ENCODE results near the gene SNRPA1.

Gene SNRPA1

DNA sequence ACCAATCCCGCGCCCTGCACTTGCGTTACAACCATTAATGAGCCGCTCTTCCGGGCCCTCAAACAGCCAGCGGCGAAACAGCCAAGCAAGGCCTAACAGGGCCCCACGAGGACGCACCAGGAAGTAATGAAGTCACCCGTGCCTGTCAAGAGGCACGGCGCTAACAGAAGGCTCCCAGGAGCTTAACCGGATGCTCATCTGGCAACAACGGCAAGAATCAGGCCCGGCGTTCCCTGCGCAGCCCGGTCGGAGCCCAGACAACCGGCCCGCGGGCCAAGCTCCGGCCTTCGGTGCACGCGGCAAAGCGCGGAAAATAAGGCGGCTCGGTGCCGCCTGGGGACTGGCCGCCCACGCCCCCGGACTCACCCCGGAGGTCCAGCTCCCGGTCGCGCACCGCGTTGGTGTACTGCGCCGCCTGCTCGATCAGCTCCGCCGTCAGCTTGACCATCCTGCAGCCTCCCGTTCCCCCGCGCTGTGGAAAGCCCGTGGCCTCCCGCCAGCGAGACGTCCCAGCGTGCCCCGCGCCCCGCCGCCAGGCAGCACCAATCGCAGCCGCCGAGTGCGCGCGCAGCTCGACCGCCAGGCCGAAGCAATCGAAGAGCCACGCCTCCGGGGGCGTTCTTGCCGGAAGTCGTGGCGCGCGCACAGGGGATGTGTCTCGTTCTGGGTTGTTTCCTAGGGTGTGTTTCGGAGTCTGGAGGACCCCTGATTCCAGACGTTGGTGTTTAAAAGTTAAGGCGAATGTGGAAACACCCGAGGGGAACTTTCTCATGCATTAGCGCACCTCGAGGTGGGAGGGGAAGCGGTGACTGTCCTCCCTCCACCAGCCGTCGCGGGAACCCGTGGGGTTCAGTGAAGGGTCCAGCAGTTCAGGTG, at the start of gene SNRPA1:
Gene SNRPA1 (minus strand): TSS at position 518 of the 876 bp plus-strand sequence. CDS start 70 bp downstream, at position 448.
- peak; percentile 97 for DNase-seq

DNA sequence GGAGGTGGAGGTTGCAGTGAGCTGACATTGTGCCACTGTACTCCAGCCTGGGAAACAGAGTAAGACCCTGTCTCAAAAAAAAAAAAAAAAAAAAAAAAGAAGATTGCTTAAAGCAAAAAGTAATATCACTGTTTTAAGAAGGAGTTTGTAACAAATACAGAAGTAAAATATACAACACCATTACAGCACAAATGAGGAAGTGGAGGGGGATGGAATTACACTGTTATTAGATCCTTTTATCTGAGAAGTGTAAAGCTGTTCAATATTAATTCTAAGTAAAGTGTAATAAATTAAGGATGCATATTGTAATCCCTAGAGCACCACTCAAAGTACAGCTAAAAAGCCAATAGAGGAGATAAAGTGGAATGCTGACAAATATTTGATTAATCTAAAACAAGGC, 47.0 kb upstream of the SNRPA1 start:
- DNase-seq: no peak

DNA sequence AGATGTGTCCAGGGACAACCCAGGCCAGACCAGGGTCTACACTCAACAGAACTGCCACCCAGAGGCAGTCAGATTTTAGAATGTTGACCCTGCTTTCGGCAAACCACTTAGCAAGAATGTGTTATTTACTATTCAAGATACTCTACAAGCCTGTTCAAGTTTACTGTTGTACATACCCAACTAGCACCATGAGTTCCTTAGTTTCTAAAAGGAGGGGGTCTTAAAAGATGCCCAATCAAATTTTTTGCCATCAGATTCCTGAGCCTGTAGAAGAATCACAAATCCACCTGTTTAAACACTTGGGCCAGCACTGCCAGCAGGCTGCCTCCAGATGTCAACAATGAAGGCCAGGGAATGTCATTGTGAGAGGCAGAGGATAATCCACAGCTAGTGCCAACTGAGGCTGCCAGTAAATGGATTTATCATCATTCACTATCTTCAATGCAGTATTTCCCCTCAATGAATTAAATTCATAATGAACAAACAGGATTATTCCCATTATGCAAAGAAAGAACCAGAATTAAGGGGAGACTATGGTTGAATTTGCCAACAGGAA, 43.5 kb upstream of the SNRPA1 start:
- DNase-seq: no peak

DNA sequence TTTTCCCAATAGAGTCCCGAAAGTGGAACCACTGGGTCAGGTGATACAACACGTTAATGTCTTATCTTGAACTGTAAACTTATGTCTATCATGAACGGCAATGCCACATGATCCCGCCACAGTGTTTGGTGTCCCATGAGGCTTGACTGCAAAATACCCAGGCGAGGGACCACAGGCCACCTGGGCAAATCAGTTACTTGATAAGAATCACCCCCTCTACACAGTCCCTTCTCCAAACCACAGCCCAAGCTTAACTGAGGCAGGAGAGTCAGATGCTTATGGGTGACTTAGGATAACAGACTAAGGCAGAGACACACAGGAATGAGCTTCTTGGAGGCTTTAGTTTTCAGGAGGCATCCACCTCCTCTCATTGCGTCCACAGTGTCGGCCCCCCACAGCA, 42.9 kb upstream of the SNRPA1 start:
- DNase-seq: no peak

DNA sequence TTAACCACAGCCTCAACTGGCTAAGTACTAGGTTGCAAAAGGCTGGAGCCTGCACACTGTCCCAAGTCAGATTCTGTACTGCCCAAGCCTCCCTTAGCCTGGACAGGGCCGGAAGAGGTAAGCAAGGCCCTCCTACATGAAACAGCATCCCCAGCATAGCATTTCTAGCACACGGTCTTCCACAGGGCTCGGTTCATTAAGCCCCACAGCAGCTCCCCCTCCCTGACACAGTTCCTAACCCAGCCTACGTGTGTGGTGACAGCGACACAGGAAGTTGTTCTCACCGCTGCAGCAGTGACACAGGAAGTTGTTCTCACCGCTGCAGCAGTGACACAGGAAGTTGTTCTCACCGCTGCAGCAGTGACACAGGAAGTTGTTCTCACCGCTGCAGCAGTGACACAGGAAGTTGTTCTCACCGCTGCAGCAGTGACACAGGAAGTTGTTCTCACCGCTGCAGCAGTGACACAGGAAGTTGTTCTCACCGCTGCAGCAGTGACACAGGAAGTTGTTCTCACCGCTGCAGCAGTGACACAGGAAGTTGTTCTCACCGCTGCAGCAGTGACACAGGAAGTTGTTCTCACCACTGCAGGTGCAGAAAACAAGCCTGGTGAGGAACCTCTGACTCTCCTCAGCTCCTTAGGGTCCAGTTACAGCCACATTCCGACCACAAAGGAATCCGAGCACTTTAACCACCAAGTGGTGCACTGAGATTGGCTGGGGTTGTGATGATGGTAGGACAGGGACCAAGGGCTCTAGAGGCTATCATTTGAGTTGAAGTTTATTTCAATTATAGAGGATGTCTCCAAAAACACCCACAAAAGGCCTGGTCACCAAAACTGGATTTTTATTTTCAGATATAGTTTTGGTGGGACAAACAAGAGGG, 39.1 kb upstream of the SNRPA1 start:
- peak; percentile 49 for DNase-seq

DNA sequence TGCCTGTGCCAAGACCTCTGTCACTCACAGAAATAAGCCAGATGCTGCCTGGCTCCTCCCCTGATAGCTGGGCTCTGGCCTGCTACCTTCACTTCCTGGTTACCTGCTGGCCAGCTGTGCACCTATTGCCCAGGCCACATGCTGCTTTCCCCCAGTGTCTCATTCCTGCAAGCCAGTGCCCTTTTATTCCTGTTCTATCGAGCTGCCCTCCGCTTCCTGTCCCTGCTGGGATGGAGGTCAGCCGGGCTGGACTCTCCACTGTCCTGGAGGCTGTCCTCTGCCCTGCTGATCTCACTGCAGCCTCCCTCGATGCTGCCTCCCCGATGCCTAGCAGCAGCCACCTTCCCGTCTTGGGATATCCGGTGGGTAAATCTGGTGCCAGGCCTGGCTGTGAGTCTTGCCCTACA, 37.0 kb upstream of the SNRPA1 start:
- DNase-seq: no peak

DNA sequence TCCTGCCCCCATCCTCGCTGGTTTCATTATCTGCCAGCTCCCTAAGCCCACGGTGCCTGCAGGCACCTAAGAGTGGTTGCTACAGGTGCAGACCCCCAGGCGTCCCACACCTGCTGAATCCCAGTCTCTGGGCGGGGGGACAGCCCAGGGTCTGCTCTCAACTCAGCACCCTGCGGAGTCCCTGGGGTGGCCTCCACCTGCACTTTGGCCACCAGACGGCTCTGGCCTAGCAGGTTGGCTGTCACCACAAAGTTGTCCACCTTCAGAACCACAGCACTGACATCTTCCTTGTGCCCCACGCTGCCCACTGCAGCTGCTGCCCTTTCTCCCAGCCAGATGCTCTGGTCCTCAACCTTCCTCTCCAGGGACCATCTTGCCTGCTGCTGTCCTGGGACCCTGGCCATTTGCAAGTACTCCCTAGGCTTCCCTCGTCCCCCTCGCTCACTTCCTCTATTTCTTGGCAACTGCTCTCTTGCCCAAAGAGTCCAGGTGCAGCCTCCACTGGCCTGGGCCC, 34.9 kb upstream of the SNRPA1 start:
- no peak for DNase-seq

DNA sequence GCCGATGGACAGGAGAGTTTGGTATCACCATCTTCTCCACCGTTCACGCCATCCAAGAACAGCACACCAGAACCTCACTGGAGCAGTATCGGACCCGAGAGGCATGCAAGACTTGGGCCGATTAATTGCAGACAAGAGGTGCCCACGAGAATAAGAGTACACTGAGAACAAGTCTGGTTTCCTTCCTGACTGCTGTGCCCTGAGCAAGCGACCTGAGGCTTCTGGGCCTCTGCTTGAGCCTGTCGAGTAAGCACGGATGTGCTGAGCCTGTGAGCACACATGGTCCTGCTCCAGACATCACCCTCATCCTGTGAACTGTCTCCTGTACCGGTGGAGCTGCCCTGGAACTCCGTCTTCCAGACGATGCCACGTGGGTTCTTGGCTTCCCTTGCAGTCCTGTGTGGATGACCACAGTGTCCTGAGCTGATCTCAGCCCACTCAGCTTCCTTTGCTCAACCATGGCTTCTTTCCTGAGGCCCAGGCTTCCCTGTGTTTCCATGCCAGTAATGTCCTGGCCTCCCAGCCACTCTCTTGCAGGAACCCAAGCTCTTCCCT, 34.3 kb upstream of the SNRPA1 start:
- DNase-seq: no peak

DNA sequence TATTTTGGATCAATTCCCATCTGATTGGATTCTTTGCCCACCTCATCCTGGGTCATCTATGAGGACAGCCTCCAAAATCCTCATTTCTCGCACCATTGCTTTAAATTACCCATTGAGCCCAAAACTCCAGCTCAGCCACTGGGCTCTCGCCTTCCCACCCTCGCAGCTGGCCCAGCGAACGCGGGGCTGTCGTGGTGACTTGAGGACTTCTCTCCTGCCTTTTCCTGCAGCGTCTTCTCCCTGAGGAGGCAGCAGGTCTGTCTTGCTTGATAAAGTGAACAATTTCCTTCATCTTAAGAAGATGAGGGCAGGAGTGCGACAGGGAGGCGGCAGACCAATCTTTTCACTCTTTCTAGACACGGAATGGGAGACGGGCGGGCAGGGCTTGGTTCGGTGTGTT, 33.0 kb upstream of the SNRPA1 start:
- no peak for DNase-seq

DNA sequence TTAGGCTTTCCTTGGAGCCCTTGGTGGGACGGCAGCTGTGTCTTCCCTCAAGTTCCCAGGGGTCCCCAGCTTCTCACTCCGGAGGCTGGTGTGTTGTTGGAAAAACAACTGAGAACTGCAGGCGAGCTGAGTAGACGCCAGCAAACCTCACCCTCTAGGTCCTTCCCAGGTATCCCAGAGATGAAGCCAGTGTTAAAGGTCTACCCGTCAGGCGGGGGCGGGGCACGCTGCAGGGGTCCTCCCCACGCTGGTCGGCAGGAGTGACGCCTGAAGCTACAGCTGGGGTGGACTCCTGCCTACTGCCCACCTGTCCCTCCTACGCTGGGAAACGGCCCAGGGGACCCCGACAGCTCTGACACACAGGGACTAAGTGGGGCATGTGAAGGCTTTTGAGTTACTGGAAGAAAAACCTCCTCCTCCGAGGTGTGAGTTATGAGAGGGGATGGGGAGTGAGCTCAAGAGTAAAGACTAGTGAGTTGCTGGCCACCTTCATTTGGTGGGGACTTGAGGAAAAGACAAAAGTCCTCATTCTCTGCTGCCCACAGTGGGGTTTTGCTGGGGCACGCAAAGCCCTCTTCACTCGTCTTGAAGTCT, 32.2 kb upstream of the SNRPA1 start:
- no peak for DNase-seq

DNA sequence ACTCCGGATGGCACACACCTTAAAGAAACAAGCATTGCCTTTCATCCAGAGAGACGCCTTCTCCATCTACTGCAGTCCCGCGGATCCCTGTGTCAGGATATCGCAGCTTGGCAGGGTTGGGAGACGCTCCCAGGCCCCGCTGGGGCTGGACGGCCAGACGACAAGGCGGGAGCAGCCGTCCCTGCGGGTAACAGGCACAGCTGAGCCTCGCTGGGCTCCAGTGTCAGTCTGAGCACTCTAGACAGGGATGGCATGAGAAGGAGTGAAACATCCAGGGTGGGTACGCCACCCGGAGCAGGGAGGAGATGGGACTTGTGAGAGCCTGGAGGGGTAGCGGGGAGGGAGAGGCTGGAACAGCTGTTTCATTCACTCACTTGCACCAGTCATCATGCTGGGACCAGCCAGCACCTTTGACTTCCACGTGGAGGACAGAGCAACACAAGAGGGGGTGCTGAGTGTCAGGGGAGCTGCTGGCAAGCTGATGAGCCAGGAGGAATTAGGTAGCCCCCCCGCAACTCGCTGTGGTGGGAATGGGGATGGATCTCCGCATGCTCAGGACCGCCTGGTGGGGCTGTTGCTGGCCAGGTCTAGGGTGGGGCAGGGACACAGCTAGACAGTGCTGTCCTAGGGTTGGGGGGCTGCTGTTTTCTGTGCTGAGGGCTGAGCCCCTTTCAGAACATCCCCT, 31.6 kb upstream of the SNRPA1 start:
- DNase-seq: no peak

DNA sequence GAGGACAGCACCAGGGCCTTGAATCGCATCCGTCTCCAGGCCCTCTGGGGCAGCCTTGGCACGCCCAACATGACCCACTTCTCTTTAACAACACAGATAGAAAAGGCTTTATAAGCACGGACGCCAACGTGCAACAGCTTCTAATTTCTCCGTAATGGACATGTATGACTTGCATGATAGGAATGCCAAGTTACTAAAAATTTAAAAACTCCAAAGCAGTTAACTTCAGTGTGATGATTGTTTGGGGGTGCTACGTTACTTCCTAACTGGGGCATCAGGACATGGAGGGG, 30.9 kb upstream of the SNRPA1 start:
- no peak for DNase-seq

DNA sequence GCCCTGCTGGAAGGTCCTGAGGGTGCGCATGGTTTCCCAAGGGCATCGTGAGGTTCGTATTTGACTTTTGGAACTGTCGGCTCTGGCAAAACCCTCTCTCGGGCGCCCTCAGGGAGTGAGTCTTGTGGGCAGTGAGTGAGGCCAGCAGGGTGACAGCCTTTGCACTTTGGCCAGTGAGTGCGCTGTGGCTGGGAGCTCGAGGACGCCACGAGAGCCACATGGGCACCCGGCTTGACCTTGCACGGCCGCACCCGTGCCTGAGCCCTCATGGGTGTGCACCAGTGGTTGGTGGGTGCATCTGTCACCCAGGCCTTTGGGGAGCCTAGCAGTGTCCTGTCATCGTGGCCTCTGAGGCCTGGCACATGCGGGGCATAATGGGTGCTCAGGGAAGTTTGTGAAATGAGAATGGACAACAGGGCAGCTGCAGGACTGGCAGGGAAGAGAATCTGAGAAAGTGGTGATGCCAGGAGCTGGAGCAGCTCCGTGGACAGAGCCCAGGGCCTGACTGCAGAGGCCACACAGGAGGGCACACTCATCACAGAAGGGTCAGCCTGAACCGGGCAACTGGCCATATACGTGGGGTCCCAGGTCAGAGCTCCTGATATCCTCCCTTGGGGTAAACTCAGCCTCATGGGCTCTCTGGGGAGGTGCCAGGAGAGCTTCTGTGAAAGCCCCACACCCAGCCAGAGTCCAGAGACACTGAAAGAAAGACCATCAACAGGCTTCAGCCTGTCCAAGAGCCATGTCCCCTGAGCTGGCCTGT, 30.4 kb upstream of the SNRPA1 start:
- no peak for DNase-seq

DNA sequence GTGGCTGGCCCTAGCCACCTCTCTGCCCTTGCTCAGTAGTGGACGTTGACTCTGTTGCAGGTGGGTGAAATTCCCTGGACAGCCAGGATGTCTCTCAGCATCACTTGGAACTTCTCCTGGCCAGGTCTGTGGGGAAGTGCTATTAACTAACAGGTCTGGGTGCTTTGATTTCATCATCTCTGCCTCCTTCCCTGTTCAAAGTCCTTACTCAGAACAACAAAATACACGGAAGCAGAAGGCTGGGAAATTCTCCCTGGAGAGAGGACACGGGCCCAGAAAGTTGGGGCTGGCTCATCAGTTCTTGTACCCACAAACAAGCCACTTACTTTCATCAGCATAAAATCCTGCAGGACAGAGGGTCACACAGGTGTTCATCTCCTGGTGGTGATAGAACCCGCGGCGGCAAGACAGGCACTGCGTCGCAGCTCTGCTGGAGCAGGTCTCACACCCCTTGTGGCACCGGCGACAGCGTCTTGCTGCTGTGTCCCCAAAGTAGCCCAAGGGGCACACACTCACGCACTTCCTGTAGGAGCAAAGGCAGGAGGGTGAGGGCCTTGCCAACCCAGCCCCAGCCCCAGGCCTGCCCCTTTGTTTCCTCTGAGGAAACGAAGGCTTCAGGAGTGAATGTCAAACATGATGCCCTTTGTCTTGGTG, 29.6 kb upstream of the SNRPA1 start:
- no peak for DNase-seq

DNA sequence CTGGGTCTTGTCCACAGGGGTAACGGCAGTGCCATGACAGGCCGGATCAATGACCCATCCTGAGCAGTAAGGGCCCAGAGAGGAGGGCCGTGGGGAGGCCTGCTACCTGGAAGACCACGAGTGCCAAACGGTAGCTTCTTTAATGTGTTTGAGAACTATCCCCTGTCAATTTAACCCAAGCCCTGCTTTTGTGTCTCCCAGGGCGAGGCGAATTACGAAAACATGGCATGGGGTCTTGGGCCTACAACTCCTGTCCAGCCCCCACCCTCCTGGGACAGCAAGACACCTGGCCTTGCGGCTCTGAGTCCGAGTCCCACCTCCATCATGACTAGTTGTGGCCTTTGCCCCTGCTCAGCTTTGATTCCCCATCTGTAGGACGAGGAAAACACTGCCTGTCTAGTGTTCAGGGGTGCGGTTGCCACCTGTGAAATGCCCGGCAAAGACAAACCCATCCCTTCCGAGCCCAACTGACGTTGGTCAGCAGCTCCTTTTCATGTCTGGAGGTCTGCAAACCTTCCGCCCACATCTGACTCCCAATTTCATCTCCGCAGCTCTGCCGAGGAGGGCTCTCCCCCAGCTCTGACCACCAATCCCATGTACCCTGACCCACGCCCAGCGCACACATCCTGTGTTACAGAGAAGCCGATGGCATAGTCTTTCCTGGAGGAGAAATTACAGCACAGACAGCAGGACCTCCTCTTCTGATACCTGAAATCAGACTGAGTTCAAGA, 28.9 kb upstream of the SNRPA1 start:
- DNase-seq: no peak

DNA sequence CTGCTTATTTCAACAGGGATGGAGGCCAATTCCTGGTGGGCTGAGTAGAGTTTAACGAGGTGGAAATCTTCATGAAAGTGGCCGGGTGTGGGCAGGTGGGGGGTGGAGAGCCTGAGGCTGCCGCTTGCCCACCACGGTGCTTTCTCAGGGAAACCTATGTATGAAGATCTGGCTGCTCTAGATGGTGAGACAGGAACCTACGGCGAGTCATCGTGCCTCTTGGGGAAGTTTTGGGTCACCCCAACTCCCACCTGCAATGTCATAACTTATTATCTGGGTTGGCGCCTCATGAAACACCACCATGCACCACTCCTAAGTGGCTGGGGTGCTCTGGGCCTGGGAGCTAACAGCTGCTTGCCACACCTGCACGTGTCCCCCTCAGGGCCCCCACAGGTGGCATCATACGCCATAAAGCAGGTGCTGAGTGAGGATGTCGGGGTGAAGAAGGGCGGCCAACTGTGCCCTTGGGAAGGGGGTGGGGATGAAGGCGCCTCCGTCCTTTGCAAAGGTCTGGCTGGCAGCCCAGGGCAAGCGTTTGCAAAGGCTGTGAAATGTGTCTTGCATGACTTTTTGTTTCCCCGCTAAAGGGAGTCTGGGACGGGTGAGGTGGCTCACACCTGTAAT, 27.9 kb upstream of the SNRPA1 start:
- no peak for DNase-seq

DNA sequence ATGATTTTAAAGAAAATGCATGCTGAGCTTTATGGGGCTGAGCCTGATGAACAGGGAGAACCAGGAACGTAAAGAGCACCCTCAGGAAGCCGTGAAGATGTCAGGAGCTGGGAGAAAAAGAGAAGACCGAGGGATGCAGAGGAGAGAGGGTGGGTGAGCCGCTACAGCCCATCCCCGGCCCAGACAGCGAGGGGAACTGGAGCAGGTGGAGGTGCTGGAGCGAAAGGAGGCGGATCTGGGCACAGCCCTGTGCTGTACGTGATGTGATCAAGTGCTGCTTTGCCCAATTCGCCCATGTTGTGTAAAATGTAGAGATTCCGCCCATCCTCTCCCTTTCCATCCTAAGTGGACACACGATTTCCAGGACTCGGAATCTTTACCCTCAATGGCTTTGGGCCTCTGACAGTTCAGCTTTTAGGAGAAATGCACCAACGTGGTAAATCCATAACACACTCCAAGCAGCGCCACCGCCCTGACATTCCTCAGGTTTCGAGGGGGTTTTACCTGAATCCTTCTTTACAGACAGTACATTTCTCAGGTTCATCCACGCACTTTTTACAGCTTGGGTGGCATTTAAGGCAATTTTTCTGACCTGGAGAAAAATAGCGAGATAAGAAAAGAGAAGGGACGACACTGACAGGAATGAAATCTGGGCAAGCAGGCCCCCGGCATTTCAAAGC, 27.1 kb upstream of the SNRPA1 start:
- no peak for DNase-seq

DNA sequence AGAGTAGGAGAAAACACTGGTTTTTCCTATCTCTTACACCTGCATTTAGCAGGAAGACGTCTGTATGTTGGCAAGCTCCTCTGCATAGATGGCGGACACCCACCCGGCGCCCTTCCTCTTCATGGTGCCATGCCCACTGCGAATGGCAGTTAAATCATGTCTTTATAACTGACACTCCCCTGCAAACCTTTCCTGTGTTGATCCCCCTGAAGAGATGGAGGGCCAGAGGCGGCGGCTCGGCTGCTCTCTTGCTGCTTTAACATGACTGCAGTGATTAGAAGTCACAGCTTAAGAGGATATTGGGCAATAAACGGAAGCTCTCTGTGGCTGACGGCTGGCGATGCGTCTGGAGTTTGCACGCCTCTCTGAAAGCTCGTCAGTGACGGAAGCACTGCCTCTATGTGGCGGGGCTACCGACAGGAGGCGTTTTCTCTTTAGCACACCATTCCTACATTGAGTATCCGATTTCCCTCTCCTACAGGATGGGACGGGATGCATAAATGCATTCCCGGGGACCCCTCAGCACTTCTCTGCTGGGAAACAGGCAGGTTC, 25.5 kb upstream of the SNRPA1 start:
- DNase-seq: peak; percentile 67

DNA sequence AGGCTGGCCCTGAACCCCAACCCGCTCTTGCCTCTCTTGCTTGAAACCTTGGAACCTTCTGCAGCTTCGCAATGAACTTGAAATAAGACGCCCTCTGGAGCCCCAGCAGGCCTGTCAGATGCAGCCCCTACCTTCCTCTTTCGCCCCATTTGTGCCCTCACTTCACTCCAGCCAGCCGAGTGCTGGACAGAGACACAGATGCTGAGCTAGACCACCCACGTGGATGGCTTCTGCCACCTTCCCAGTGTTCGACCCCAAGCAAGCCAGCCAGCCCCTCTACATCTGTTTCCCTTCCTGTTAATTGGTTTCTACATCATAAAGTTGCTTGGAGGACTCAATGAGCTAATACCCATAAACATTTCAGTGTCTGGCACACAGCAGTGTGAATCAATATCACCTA, 23.8 kb upstream of the SNRPA1 start:
- no peak for DNase-seq

All from activated gamma-delta T cell treated with Interleukin-2 at 50 U/mL for 16 hours (primary cell).